ENCODE measurements around the gene INPP5E.

DNA sequence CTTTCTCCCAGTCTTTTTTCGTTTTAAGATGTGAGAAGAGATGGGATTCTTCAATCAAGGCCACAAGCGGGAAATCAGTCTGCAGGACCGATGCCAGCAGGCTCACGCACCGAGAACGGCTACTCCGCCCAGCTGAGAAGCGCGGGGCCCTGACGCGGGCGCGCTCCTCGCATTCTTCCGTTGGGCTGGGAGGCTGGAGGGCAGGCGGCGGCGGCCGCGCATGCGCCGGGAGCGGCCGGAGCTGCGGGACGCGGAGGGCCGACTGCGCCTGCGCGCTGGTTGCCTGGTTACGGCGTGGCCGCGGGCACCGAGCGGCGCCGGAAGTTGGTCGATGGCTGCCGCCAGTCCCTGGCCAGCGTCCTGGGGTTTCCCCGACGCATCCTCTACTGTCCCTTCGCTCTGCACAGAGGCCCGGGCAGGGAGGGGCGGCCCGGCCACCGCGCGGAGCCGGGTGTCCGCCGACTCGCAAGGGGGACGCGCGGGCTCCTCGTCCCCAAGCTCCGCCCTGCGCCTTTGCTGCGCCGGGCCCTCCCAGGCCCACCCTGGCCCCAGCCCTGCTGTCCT lies 44.0 kb upstream of the INPP5E start:
- TF ChIP-seq CTCF (IDR thresholded peaks at IDR 0.05; ENCODE audit: low read length) (no peak), EZH2 (optimal IDR thresholded peaks at IDR 0.05; ENCODE audit: low read depth, low read length) (no peak)

All from MM.1S (cell line).